ENCODE data around the gene FGF8. TPM values are rescaled to one million over a fixed set of nuclear protein-coding genes. Genes with fewer than 3 reads are reported as not detected.

The FGF8 gene
- total and polyA plus RNA-seq, 2 of the 4 experiments (the other 2 are of a cell fraction), result 0.17 TPM; not detected in 1

- Histone ChIP-seq H3K36me3 (ENCODE audit: control insufficient read depth, insufficient read depth, low read length) (no peaks in the 10 kb centered on the region), H3K79me1 (ENCODE audit: low read depth in 1 of 2, low read length in 2 of 2) (no peaks in the 10 kb centered on the region), H3K14ac (replicated peaks; ENCODE audit: low read depth, low read length) (no peak overlapping the region), H2BK120ac (ENCODE audit: low read depth, low read length) (no peak overlapping the region), H3K9ac (ENCODE audit: low read depth, low read length) (no peak overlapping the region), H3K23ac (ENCODE audit: low read depth, low read length) (no peak overlapping the region), H3K4me2 (ENCODE audit: low read depth, low read length) (no peak overlapping the region), H4K91ac (ENCODE audit: insufficient read depth, low read depth, low read length) (no peak overlapping the region), H3K9me1 (ENCODE audit: insufficient read depth, low read length) (no peaks in the 10 kb centered on the region), H3K9me3 (ENCODE audit: control insufficient read depth, insufficient read depth, low read length) (no peaks in the 10 kb centered on the region), H3K27me3 (ENCODE audit: control insufficient read depth, insufficient read depth, low read length) (peaks cover 39% of the 10 kb centered on the region), H2AFZ (replicated peaks; ENCODE audit: low read length, poor library complexity) (no peak overlapping the region), H3K4me1 (ENCODE audit: control insufficient read depth, insufficient read depth, low read length) (no peaks in the 10 kb centered on the region), H2BK5ac (ENCODE audit: low read depth, low read length, poor library complexity, severe bottlenecking) (no peak overlapping the region), H3K4ac (ENCODE audit: low read depth, low read length) (no peak overlapping the region), H4K8ac (ENCODE audit: low read depth in 2 of 2, low read length in 2 of 2) (no peak overlapping the region), H3K56ac (ENCODE audit: extremely low read depth, insufficient read depth, low read length) (no peak overlapping the region), H2BK20ac (ENCODE audit: low read depth, low read length) (no peak overlapping the region), H3K27ac (ENCODE audit: insufficient read depth, low read length) (no peak overlapping the region), H3K18ac (ENCODE audit: low read depth, low read length) (no peak overlapping the region), H4K20me1 (ENCODE audit: insufficient read depth, low read length) (no peaks in the 10 kb centered on the region), H3K4me3 (ENCODE audit: insufficient read depth, low read depth, low read length) (no peak overlapping the region), H2BK15ac (ENCODE audit: low read depth, low read length) (no peak overlapping the region), H2AK5ac (ENCODE audit: low read depth, low read length) (no peak overlapping the region), H2AK9ac (replicated peaks; ENCODE audit: low read depth, low read length, poor library complexity) (no peak overlapping the region), H4K5ac (ENCODE audit: low read depth, low read length) (no peak overlapping the region)
- intact Hi-C loops (cut with micrococcal nuclease), result no loop called here
- CTCF ChIA-PET, result no interaction called here
- DNase-seq (no peak), ATAC-seq (ENCODE audit: low read depth) (no peak)
- in situ Hi-C loops (cut with MboI; ENCODE audit: low sequenced_read_pairs), result no loop called here
- POLR2A ChIA-PET (ENCODE audit: unreplicated experiment), result no interaction called here
- dilution Hi-C loops (cut with HindIII; ENCODE audit: low sequenced_read_pairs, unreplicated experiment), result no loop called here
- WGBS, 2 experiments (ENCODE audit: extremely low coverage in 2 of 2, insufficient read length in 1 of 2), result no CpG with 5 or more reads among the region's 2 CpGs
- no TSS peak for BruUV-seq (replicated peaks)
- no peak for TF ChIP-seq MAFK (IDR thresholded peaks at IDR 0.05; ENCODE audit: low read depth, low read length)
- TF ChIP-seq FOS (IDR thresholded peaks at IDR 0.05; ENCODE audit: low read depth, low read length), result no peak
- no peak for TF ChIP-seq RAD21 (IDR thresholded peaks at IDR 0.05; ENCODE audit: low read length)
- no peak for TF ChIP-seq BHLHE40 (IDR thresholded peaks at IDR 0.05; ENCODE audit: low read depth, low read length)
These were observed 49.9 kb downstream of the FGF8 start for GRCh38 chr10:101726115-101726387.
